Panc1 (cell line): Measurements from ENCODE around the gene ACYP2. TPM values are rescaled to one million over a fixed set of nuclear protein-coding genes. Genes with fewer than 3 reads are reported as not detected.

Source experiments
- ATAC-seq: fragments of 200-7000 bp; cut with Tn5 transposase; 2 replicates; pipeline ENCODE4 v1.9.1; 2020; ENCODE audit warnings: mild to moderate bottlenecking, moderate library complexity
- BruUV-seq: library from RNA; stranded (reverse); fragments of 400-500 nt; replicated peaks from 2 replicates; lab custom pipeline; 2021; lab: Mats Ljungman, UMichigan
- CTCF ChIA-PET: fragments of 300-600 bp; sonication (Branson Sonifier 250); formaldehyde crosslinking; loops from one replicate; lab custom pipeline; 2022; ENCODE audit warnings: antibody characterized with exemption; lab: Charles Lee
- POLR2A ChIA-PET: fragments of 300-600 bp; sonication (Branson Sonifier 250); formaldehyde crosslinking; loops from one replicate; lab custom pipeline; 2022; ENCODE audit warnings: antibody characterized with exemption; lab: Charles Lee
- DNase-seq: peaks from one replicate; pipeline ENCODE4 v3.0.0-alpha.2; 2010; ENCODE audit warnings: low read depth, low spot score
- H3K27ac ChIP-seq: 2 replicates; pipeline ENCODE4 v1.5.1; 2011; ENCODE audit warnings: mild to moderate bottlenecking, low read length, inconsistent platforms
- H3K27me3 ChIP-seq: fragments of 200-500 bp; sonication (Bioruptor generic); 2 replicates; pipeline ENCODE4 v1.6.0; 2014; ENCODE audit warnings: low read length, inconsistent platforms; ENCODE audit not compliant: control insufficient read depth, insufficient read depth
- H3K36me3 ChIP-seq: fragments of 200-500 bp; sonication (Bioruptor generic); 2 replicates; pipeline ENCODE4 v1.5.1; 2014; ENCODE audit warnings: inconsistent platforms, mild to moderate bottlenecking, low read length, moderate library complexity; ENCODE audit not compliant: control insufficient read depth, insufficient read depth
- H3K4me1 ChIP-seq: 2 replicates; pipeline ENCODE4 v1.5.1; 2011; ENCODE audit warnings: inconsistent platforms, mild to moderate bottlenecking, low read length, moderate library complexity; ENCODE audit not compliant: control insufficient read depth, insufficient read depth
- H3K4me3 ChIP-seq, 2 experiments: 2 replicates each; pipeline ENCODE4 v1.5.1; 2011 to 2012; ENCODE audit warnings: low read depth in 2 of 2, low read length in 2 of 2, mild to moderate bottlenecking in 2 of 2, inconsistent platforms in 1 of 2, moderate library complexity in 1 of 2
- H3K9me3 ChIP-seq: fragments of 200-500 bp; sonication (Bioruptor generic); 2 replicates; pipeline ENCODE4 v1.5.1; 2014; ENCODE audit warnings: low read depth, mild to moderate bottlenecking, inconsistent platforms, low read length, moderate library complexity; ENCODE audit not compliant: control insufficient read depth, insufficient read depth
- POLR2AphosphoS5 ChIP-seq: IDR thresholded peaks from 2 replicates; pipeline ENCODE4 v1.6.1; 2012; ENCODE audit warnings: mild to moderate bottlenecking, low read depth, low read length, moderate library complexity
- SIN3A ChIP-seq: IDR thresholded peaks from 2 replicates; pipeline ENCODE4 v1.6.1; 2012; ENCODE audit warnings: low read depth, mild to moderate bottlenecking, low read length, moderate library complexity, borderline replicate concordance; ENCODE audit not compliant: insufficient read depth
- TCF7L2 ChIP-seq: IDR thresholded peaks from 2 replicates; pipeline ENCODE4 v1.6.1; 2011; ENCODE audit warnings: mild to moderate bottlenecking, low read depth, low read length, inconsistent platforms
- in situ Hi-C: cut with HindIII; loops from 2 replicates; pipeline ENCODE4 v1.10.0; 2016; ENCODE audit warnings: low sequenced_read_pairs, low pct_unique_long_range_greater_than_20kb
- intact Hi-C: fragments of 100-400 bp; cut with micrococcal nuclease; formaldehyde crosslinking; loops from one replicate; pipeline ENCODE4 v1.10.0; 2022; ENCODE audit not compliant: unreplicated experiment
- total RNA-seq: library from RNA; stranded (reverse); gene quantifications from one replicate; pipeline ENCODE4 v1.2.1, GENCODE V29; 2021; ENCODE audit not compliant: unreplicated experiment
- TF ChIP-seq, protein P1 (sequence below): fragments of 450-650 bp; IDR thresholded peaks from 2 replicates; pipeline ENCODE4 v1.5.1; 2017; ENCODE audit warnings: mild to moderate bottlenecking
- TF ChIP-seq, protein P2 (sequence below), 2 experiments: IDR thresholded peaks; 2 replicates each; pipeline ENCODE4 v1.6.1; 2011 to 2012; ENCODE audit warnings: low read depth in 2 of 2, control low read depth in 1 of 2, low read length in 1 of 2, mild to moderate bottlenecking in 1 of 2, moderate library complexity in 1 of 2; ENCODE audit not compliant: insufficient read depth in 1 of 2

ACYP2 gene
- total RNA-seq, 1 experiment from 2014 or later: 11.5 TPM

DNA sequence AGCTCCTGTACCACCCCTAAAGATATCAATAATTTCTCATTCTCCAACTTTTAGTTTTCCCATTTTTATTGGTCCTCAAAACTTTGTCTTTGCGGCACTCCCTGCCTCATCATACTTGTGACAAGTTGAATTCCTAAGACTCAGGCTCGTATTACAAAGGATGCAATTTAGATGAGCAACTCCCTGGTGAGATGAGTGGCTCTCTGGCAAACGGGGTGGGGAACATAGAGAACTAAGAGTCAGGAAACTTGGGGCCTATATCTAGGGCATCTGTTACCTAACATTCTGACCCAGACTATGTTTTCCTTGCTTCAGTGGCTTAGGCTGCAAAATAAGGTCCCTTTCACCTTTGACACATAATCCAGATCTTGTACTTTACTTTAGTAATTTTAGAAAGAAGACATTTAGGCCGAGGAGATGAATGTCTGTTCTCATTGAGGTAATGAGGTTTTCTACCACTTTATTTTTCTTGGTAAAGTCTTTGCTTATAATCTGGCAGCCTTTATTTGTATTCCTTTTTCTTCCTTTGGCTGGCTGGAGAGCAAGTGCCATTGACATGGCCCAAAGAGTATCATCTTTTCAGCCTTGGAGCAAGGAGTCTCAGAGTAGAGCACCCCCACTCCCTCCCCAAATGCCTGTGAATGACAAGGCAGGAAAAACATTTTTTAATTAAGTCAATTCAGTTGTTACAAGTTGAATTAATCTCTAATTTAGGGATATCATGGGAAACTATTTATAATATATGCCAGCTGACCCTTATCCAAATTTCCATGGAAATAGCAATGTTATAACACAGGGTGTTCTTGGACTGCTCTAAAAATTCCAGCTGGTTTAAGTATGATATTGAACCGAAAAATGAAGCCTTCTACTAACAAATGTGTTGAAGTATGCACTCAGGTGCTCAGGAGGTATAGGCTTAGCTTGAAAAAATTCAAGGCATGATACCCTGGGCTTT is 125.4 kb downstream of the ACYP2 start:
- ChIA-PET CTCF (no interaction called here), POLR2A (no interaction called here)
- H3K27ac ChIP-seq: no peak overlapping the region
- intact Hi-C loops (no loop called here), in situ Hi-C loops (no loop called here)
- BruUV-seq: no TSS peak
- DNase-seq (no peak), ATAC-seq (no peak)
- H3K9me3 ChIP-seq: peaks cover 4% of the 10 kb centered on the region; the same call in 1 of the 2 replicates
- H3K27me3 ChIP-seq: peaks cover 1% of the 10 kb centered on the region; the same call in 1 of the 2 replicates
- H3K4me3 ChIP-seq: no peak overlapping the region
- no peaks in the 10 kb centered on the region for H3K36me3 ChIP-seq
- TF ChIP-seq, protein P1, sequence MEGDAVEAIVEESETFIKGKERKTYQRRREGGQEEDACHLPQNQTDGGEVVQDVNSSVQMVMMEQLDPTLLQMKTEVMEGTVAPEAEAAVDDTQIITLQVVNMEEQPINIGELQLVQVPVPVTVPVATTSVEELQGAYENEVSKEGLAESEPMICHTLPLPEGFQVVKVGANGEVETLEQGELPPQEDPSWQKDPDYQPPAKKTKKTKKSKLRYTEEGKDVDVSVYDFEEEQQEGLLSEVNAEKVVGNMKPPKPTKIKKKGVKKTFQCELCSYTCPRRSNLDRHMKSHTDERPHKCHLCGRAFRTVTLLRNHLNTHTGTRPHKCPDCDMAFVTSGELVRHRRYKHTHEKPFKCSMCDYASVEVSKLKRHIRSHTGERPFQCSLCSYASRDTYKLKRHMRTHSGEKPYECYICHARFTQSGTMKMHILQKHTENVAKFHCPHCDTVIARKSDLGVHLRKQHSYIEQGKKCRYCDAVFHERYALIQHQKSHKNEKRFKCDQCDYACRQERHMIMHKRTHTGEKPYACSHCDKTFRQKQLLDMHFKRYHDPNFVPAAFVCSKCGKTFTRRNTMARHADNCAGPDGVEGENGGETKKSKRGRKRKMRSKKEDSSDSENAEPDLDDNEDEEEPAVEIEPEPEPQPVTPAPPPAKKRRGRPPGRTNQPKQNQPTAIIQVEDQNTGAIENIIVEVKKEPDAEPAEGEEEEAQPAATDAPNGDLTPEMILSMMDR: no peak
- TF ChIP-seq, protein P2, sequence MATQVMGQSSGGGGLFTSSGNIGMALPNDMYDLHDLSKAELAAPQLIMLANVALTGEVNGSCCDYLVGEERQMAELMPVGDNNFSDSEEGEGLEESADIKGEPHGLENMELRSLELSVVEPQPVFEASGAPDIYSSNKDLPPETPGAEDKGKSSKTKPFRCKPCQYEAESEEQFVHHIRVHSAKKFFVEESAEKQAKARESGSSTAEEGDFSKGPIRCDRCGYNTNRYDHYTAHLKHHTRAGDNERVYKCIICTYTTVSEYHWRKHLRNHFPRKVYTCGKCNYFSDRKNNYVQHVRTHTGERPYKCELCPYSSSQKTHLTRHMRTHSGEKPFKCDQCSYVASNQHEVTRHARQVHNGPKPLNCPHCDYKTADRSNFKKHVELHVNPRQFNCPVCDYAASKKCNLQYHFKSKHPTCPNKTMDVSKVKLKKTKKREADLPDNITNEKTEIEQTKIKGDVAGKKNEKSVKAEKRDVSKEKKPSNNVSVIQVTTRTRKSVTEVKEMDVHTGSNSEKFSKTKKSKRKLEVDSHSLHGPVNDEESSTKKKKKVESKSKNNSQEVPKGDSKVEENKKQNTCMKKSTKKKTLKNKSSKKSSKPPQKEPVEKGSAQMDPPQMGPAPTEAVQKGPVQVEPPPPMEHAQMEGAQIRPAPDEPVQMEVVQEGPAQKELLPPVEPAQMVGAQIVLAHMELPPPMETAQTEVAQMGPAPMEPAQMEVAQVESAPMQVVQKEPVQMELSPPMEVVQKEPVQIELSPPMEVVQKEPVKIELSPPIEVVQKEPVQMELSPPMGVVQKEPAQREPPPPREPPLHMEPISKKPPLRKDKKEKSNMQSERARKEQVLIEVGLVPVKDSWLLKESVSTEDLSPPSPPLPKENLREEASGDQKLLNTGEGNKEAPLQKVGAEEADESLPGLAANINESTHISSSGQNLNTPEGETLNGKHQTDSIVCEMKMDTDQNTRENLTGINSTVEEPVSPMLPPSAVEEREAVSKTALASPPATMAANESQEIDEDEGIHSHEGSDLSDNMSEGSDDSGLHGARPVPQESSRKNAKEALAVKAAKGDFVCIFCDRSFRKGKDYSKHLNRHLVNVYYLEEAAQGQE (IDR thresholded peaks at IDR 0.05; ENCODE audit: insufficient read depth in 1 of 2, low read depth in 2 of 2, low read length in 1 of 2): no peak
- TF ChIP-seq TCF7L2 (no peak), SIN3A (no peak), POLR2AphosphoS5 (no peak)
- H3K4me1 ChIP-seq: no peaks in the 10 kb centered on the region

DNA sequence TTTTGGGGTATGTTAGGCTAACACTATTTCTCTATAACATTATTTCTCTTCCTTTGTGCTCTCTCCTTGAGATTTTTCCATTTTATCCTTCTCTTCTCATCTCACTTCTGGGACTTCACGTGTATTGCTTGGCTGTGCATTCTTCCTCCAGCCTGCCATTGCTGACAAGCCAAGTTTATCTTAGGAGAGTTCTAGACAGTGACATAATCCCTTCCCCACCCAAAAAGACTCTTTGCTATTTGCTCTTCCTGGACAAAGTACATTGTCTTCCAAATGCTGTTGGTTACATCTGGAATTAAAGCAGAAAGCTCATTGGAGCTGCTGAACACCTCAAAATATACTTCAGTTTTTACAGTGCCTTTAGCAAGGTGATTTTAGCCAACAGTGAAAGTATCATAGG is 131.7 kb downstream of the ACYP2 start:
- BruUV-seq: no TSS peak
- no peak overlapping the region for H3K4me3 ChIP-seq
- H3K36me3 ChIP-seq: no peaks in the 10 kb centered on the region
- TF ChIP-seq TCF7L2: no peak
- TF ChIP-seq, protein P1: no peak
- TF ChIP-seq, protein P2 (IDR thresholded peaks at IDR 0.05; ENCODE audit: insufficient read depth in 1 of 2, low read depth in 2 of 2, low read length in 1 of 2): no peak
- no peak for TF ChIP-seq POLR2AphosphoS5
- TF ChIP-seq SIN3A: no peak
- no peak for DNase-seq
- H3K4me1 ChIP-seq: no peaks in the 10 kb centered on the region
- no peak overlapping the region for H3K27ac ChIP-seq
- ChIA-PET CTCF (no interaction called here), POLR2A (no interaction called here)
- in situ Hi-C loops (no loop called here), intact Hi-C loops (no loop called here)
- no peak for ATAC-seq
- no peaks in the 10 kb centered on the region for H3K9me3 ChIP-seq
- peaks cover 4% of the 10 kb centered on the region; the same call in 1 of the 2 replicates for H3K27me3 ChIP-seq
